ENCODE results near the gene OLIG3.

The OLIG3 gene

GRCh38 chr6:137514418-137514817 is 20.2 kb upstream of the OLIG3 start:
- TF ChIP-seq CTCF (IDR thresholded peaks at IDR 0.05; ENCODE audit: control extremely low read depth, extremely low read depth, low read depth, missing control alignments): no peak
- no peak for DNase-seq (ENCODE audit: extremely low spot score)
- CTCF ChIA-PET: interaction anchor here (1.3 to 2.6 kb wide), 3 partner anchors 12 to 46 kb away, joined by 3 to 11 read pairs (median 5); no protein-coding TSS in a partner anchor
- POLR2A ChIA-PET: no interaction called here

DNA sequence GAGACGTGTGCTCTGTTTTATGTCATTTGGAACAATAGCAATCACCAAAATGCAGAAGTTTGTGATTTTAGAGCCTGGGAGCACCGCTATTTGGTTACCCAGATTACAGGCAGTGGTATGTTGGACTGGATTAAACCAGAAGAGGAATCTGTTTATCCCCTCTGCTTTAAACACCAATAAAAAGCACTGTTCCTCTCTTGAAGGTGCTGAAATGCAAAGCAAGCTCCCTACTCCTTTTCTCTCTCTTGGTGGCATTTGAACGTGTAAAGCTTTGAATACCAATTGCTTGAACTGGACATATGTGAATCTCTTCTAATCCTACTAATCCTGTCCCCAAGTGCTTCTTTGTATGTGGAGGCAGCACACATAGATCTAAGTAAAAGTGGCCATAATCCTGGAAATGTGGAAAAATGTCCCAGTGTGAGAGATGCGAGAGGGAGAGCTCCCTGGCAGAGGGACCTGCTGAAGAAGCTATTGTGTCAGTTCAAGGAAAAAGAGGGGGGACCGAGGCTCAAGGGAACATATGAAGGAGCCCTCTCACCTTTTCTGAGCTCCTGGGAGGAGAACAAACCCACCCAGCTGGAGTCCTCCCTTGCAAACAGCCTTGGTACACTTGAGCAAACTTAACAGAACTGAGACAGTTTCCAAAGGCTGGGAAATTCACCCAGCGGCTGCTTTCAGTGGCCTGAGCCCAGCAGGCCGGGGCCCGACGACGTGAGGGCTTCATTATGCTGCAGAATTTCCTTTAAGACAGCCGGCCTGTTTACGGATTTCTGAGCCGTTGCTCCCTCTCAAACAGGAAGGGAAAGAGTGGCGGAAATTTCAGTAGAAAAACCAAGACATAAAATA is 18.8 kb upstream of the OLIG3 start:
- DNase-seq (ENCODE audit: extremely low spot score): no peak
- ChIA-PET CTCF (interaction anchor here (1.7 kb wide), 1 partner anchor 11 kb away, joined by 5 read pairs; no protein-coding TSS in a partner anchor), POLR2A (interaction anchor here (0.6 kb wide), 1 partner anchor 10 kb away, joined by 5 read pairs; no protein-coding TSS in a partner anchor)
- no peak for TF ChIP-seq CTCF (IDR thresholded peaks at IDR 0.05; ENCODE audit: control extremely low read depth, extremely low read depth, low read depth, missing control alignments)

GRCh38 chr6:137510923-137511322 is 16.7 kb upstream of the OLIG3 start:
- no peak for TF ChIP-seq CTCF (IDR thresholded peaks at IDR 0.05; ENCODE audit: control extremely low read depth, extremely low read depth, low read depth, missing control alignments)
- ChIA-PET CTCF (no interaction called here), POLR2A (no interaction called here)
- DNase-seq (ENCODE audit: extremely low spot score): no peak

GRCh38 chr6:137498481-137499190 is 4.4 kb upstream of the OLIG3 start:
- TF ChIP-seq CTCF (IDR thresholded peaks at IDR 0.05; ENCODE audit: control extremely low read depth, extremely low read depth, low read depth, missing control alignments): no peak
- ChIA-PET POLR2A (no interaction called here), CTCF (no interaction called here)
- DNase-seq (ENCODE audit: extremely low spot score): no peak

DNA sequence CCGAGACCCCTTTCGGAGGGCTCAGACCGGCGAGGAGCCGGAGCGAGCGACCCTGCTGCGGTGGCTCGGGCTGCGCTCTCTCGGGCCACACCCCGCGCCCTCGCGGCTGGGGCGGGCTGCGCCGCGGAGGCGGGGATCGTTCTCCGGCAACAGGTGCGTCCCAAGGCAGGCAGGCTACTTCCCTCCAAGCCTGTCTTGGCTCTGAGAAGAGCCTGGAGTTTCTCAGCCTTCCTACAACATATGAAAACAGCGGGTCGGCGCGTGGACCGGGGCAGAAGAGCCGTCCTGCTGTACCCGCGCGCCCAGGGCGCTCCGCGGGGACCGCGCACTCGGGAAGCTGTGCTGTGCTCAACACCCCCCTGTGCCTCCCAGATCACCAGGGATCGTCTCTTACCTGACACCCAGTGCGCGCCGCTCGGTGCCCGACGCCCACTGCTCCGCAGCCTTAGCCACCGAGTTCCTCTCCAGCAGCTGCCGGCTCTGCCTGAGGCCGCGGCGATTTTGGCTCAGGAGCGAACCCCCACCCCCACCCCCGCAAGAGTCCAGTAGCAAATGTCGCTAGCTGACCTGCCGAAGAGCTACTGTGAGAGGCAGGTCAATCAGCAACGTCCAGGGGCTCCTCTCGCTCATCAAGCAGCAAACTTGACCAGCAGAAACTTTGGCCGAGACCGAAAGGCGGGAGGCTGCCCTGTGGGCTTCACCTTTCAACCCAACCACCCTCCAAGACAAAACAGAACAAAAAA is 3.7 kb upstream of the OLIG3 start:
- ChIA-PET POLR2A (no interaction called here), CTCF (no interaction called here)
- TF ChIP-seq CTCF (IDR thresholded peaks at IDR 0.05; ENCODE audit: control extremely low read depth, extremely low read depth, low read depth, missing control alignments): no peak
- no peak for DNase-seq (ENCODE audit: extremely low spot score)

Data from GM10248 (cell line).